Ascending aorta (tissue), 2 donors: ENCODE data around the gene PDE6C. TPM values are rescaled to one million over a fixed set of nuclear protein-coding genes. Genes with fewer than 3 reads are reported as not detected.

ENCODE experiments used
- DNase-seq, 2 donors: peaks; one replicate each; pipeline ENCODE4 v3.0.0-alpha.2; 2019; ENCODE audit warnings: low spot score in 2 of 2
- H3K27ac ChIP-seq, 2 donors: fragments of 200-600 bp; sonication (generic); one replicate each; pipeline ENCODE4 v1.5.1; 2016 to 2017; ENCODE audit warnings: mild to moderate bottlenecking in 1 of 2
- H3K27me3 ChIP-seq: fragments of 200-600 bp; sonication (generic); one replicate; pipeline ENCODE4 v1.5.1; 2017
- H3K36me3 ChIP-seq, 2 donors: fragments of 200-600 bp; sonication (generic); one replicate each; pipeline ENCODE4 v1.5.1; 2016
- H3K4me1 ChIP-seq, 2 donors: fragments of 200-600 bp; sonication (generic); one replicate each; pipeline ENCODE4 v1.5.1; 2016 to 2017; ENCODE audit warnings: mild to moderate bottlenecking in 1 of 2
- H3K4me3 ChIP-seq, 2 donors: fragments of 200-600 bp; sonication (generic); one replicate each; pipeline ENCODE4 v1.5.1; 2016 to 2017; ENCODE audit warnings: mild to moderate bottlenecking in 1 of 2
- H3K9me3 ChIP-seq, 2 donors: fragments of 200-600 bp; sonication (generic); one replicate each; pipeline ENCODE4 v1.5.1; 2016
- intact Hi-C: fragments of 100-400 bp; cut with DNase I; formaldehyde crosslinking; loops from one replicate; pipeline ENCODE4 v1.15.1; 2023
- total RNA-seq: library from RNA; depleted of rRNA; stranded (reverse); fragments of >200 nt; gene quantifications from one replicate; pipeline ENCODE4 v1.1.0, GENCODE V29; 2016
- TF ChIP-seq, protein P1 (sequence below), 3 experiments: fragments of 200-600 bp in 2 of 3; fragments of 450-650 bp in 1 of 3; sonication (generic) in 2 of 3; IDR thresholded peaks; one replicate each; pipeline ENCODE4 v1.5.1; 2016 to 2019; ENCODE audit warnings: antibody characterized with exemption in 3 of 3, mild to moderate bottlenecking in 1 of 3, moderate library complexity in 1 of 3

Gene PDE6C
- total RNA-seq, 1 donor from 2014 or later, result not detected

DNA sequence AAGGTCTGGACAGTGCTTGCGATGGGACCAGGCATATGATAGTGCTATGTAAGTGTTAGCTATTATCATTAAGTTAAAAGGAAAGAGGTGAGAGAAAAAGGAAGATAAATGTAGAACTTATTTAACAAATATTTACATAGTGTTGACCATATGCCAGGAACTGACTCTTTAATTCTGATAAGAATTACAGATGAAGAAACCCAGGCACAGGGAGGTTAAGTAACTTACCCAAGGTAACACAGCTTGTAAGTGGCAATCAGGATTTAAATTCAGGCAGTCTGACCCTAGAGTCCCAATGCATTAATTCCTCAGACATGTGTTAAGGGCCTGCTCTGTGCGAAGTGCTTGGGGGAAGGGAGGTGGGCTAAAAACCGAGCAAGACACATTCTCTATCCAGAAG lies 34.8 kb upstream of the PDE6C start:
- no peak for DNase-seq
- TF ChIP-seq, protein P1, sequence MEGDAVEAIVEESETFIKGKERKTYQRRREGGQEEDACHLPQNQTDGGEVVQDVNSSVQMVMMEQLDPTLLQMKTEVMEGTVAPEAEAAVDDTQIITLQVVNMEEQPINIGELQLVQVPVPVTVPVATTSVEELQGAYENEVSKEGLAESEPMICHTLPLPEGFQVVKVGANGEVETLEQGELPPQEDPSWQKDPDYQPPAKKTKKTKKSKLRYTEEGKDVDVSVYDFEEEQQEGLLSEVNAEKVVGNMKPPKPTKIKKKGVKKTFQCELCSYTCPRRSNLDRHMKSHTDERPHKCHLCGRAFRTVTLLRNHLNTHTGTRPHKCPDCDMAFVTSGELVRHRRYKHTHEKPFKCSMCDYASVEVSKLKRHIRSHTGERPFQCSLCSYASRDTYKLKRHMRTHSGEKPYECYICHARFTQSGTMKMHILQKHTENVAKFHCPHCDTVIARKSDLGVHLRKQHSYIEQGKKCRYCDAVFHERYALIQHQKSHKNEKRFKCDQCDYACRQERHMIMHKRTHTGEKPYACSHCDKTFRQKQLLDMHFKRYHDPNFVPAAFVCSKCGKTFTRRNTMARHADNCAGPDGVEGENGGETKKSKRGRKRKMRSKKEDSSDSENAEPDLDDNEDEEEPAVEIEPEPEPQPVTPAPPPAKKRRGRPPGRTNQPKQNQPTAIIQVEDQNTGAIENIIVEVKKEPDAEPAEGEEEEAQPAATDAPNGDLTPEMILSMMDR (IDR thresholded peaks at IDR 0.05), result no peak
- Histone ChIP-seq H3K36me3 (no peaks in the 10 kb centered on the region), H3K4me1 (no peaks in the 10 kb centered on the region), H3K27me3 (no peaks in the 10 kb centered on the region), H3K4me3 (no peak overlapping the region), H3K9me3 (no peaks in the 10 kb centered on the region), H3K27ac (no peak overlapping the region)
- intact Hi-C loops, result no loop called here

DNA sequence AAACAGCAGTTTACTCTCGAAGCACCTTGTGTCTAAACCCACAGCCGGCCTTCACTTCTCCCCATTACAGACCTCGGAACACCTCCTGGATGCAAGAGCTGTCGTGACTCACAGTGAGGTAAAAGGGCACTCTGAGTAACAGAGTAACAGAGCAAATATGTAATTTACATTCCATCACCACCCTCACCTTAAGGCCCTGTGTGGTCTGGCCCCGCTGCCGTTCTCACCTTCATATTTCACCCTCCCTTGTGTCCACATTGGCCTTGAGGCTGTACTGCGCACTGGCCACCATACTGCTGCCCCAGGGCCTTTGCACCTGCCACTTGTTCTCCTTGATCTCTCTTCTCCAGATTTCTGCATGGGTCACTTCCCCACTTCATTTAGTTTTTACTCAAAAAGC lies 33.2 kb upstream of the PDE6C start:
- H3K36me3 ChIP-seq, result no peaks in the 10 kb centered on the region
- TF ChIP-seq, protein P1 (IDR thresholded peaks at IDR 0.05), result no peak
- no peaks in the 10 kb centered on the region for H3K9me3 ChIP-seq
- no peaks in the 10 kb centered on the region for H3K27me3 ChIP-seq
- no peaks in the 10 kb centered on the region for H3K4me1 ChIP-seq
- H3K27ac ChIP-seq, result no peak overlapping the region
- intact Hi-C loops, result no loop called here
- no peak for DNase-seq
- H3K4me3 ChIP-seq, result no peak overlapping the region

DNA sequence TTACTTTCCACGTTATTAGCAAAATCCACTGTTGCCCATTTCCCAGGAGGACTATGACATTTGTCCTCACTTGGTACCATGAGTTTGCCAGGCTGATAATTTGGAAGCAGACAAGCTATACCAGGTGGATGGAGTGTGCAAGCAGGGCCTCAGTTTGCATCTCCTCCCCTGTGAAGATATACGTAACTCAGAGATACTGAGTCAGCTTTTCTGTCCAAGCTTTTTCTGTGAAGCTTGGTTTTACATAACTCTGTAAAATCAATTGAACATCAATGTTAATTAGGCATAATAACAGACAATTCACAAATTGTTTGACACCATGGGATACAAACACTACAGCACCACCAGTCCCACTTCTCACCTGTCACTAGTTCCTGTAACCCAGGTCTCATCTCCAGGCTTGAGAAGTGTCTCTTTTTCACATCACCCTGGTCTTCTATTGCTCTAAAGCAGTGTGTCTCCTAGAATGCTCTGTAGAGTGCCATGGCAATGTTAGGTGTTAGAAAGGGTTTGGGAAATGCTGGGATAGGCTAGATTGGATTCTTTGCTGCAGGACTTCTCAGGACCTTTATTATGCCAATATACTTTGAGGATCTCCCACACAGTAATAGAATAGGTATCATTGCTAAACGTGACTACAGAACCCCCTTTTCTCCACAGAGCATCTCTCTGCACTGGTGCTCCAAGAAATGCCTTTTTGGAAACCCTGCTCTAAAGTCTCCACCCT lies 32.2 kb upstream of the PDE6C start:
- no peak for DNase-seq
- TF ChIP-seq, protein P1 (IDR thresholded peaks at IDR 0.05), result no peak
- H3K27ac ChIP-seq, result no peak overlapping the region
- no peaks in the 10 kb centered on the region for H3K9me3 ChIP-seq
- no peak overlapping the region for H3K4me3 ChIP-seq
- no peaks in the 10 kb centered on the region for H3K4me1 ChIP-seq
- H3K36me3 ChIP-seq, result no peaks in the 10 kb centered on the region
- intact Hi-C loops, result no loop called here
- H3K27me3 ChIP-seq, result no peaks in the 10 kb centered on the region

DNA sequence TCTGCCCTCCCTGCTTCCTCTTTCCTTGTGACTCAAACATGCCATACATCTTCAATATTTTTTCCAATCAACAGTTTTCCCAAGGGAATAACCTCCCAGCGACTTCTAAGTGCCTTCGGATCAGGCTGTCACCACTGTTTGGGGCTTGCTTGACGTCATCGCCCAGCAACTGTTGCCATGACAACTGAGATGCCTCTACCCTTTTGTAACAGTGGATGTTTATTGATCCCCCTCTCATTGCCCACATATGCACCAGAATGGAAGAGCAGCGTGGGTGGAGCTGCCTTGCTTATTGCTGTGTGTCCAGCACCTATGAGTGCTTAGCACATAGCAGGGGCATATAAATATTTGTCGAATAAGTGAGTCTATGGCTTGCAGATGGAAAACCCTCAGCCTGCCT lies 31.5 kb upstream of the PDE6C start:
- DNase-seq, result no peak
- Histone ChIP-seq H3K27me3 (no peaks in the 10 kb centered on the region), H3K27ac (no peak overlapping the region), H3K4me1 (no peaks in the 10 kb centered on the region), H3K4me3 (no peak overlapping the region), H3K9me3 (no peaks in the 10 kb centered on the region), H3K36me3 (no peaks in the 10 kb centered on the region)
- TF ChIP-seq, protein P1 (IDR thresholded peaks at IDR 0.05), result no peak
- intact Hi-C loops, result no loop called here

DNA sequence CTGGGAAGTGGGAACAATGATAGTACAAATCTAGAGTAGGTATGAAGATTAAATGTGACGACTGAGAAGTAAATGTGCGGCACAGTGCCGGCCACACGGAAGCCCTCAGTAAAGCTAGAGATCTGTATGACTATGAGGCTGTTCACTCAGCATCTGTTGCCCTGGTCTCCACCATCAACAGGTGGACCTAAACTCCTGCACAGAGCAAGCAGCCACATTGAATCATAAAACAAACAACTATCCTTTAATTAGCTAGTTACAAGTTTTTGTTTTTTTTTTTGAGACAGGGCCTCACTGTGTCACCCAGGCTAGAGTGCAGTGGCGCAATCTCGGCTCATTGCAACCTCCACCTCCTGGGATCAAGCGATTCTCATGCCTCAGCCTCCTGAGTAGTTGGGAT lies 27.9 kb upstream of the PDE6C start:
- H3K4me1 ChIP-seq, result no peaks in the 10 kb centered on the region
- H3K36me3 ChIP-seq, result no peaks in the 10 kb centered on the region
- no peaks in the 10 kb centered on the region for H3K9me3 ChIP-seq
- no peaks in the 10 kb centered on the region for H3K27me3 ChIP-seq
- TF ChIP-seq, protein P1 (IDR thresholded peaks at IDR 0.05), result no peak
- no peak overlapping the region for H3K4me3 ChIP-seq
- DNase-seq, result no peak
- H3K27ac ChIP-seq, result no peak overlapping the region
- intact Hi-C loops, result no loop called here
